Neuronal stem cell (in vitro differentiated cells): Measurements from ENCODE around the gene KMT2C.
A peak's percentile ranks its signal among the peaks of the same experiment; 100 is the strongest.
"Not testable (repeated sequence)": the region's sequence is repeated elsewhere in the genome, so short reads cannot be mapped to it uniquely, and the experiment has no call there.

Experiments
- DNase-seq: peaks from one replicate; pipeline ENCODE4 v3.0.0-alpha.2; 2013; ENCODE audit warnings: low spot score
- H2AFZ ChIP-seq: one replicate; pipeline ENCODE4 v1.6.1; 2013; ENCODE audit warnings: mild to moderate bottlenecking, low read length, inconsistent platforms
- H2AK5ac ChIP-seq: 2 replicates; pipeline ENCODE4 v1.6.1; 2013; ENCODE audit warnings: low read depth, mild to moderate bottlenecking, inconsistent platforms, low read length, moderate library complexity, mixed read lengths
- H2BK120ac ChIP-seq: 2 replicates; pipeline ENCODE4 v1.6.1; 2013; ENCODE audit warnings: low read depth, mild to moderate bottlenecking, inconsistent platforms, low read length, moderate library complexity, mixed read lengths
- H2BK12ac ChIP-seq: one replicate; pipeline ENCODE4 v1.6.1; 2013; ENCODE audit warnings: low read length, inconsistent platforms
- H2BK15ac ChIP-seq: 2 replicates; pipeline ENCODE4 v1.6.1; 2013; ENCODE audit warnings: mild to moderate bottlenecking, low read length, inconsistent platforms, mixed read lengths
- H2BK5ac ChIP-seq: one replicate; pipeline ENCODE4 v1.6.1; 2013; ENCODE audit warnings: inconsistent platforms, mild to moderate bottlenecking, low read length, moderate library complexity
- H3K14ac ChIP-seq: one replicate; pipeline ENCODE4 v1.6.1; 2013; ENCODE audit warnings: low read length, inconsistent platforms
- H3K18ac ChIP-seq: 2 replicates; pipeline ENCODE4 v1.6.1; 2013; ENCODE audit warnings: low read length, inconsistent platforms
- H3K23ac ChIP-seq: 2 replicates; pipeline ENCODE4 v1.6.1; 2013; ENCODE audit warnings: low read depth, mild to moderate bottlenecking, mixed read lengths, low read length, inconsistent platforms; ENCODE audit not compliant: poor library complexity
- H3K27ac ChIP-seq: replicated peaks from 3 replicates; pipeline ENCODE4 v1.5.1; 2013; ENCODE audit warnings: low read length, inconsistent platforms
- H3K27me3 ChIP-seq, 3 experiments: 2 replicates each; pipeline ENCODE4 v1.6.1; 2013; ENCODE audit warnings: low read length in 3 of 3, mild to moderate bottlenecking in 2 of 3, inconsistent platforms in 1 of 3, low read depth in 1 of 3, mixed read lengths in 1 of 3, moderate library complexity in 1 of 3; ENCODE audit not compliant: control insufficient read depth in 3 of 3, insufficient read depth in 3 of 3
- H3K36me3 ChIP-seq, 2 donors: replicated peaks in 1 of 2; 2 replicates each; pipeline ENCODE4 v1.6.1; 2013; ENCODE audit warnings: low read length in 2 of 2; ENCODE audit not compliant: control insufficient read depth in 2 of 2, insufficient read depth in 2 of 2
- H3K4ac ChIP-seq: 2 replicates; pipeline ENCODE4 v1.6.1; 2013; ENCODE audit warnings: inconsistent platforms, mild to moderate bottlenecking, low read length, moderate library complexity
- H3K4me1 ChIP-seq, 2 donors: 1 replicate in 1 of 2; 2 replicates in 1 of 2; pipeline ENCODE4 v1.6.1; 2013; ENCODE audit warnings: low read length in 2 of 2, low read depth in 1 of 2; ENCODE audit not compliant: control insufficient read depth in 2 of 2, insufficient read depth in 1 of 2
- H3K4me2 ChIP-seq: one replicate; pipeline ENCODE4 v1.6.1; 2013; ENCODE audit warnings: mild to moderate bottlenecking, low read length, inconsistent platforms; ENCODE audit not compliant: insufficient read depth, poor library complexity, severe bottlenecking
- H3K4me3 ChIP-seq, 2 donors: 2 replicates each; pipeline ENCODE4 v1.5.1; 2013; ENCODE audit warnings: low read length in 2 of 2, mild to moderate bottlenecking in 2 of 2, inconsistent platforms in 1 of 2, moderate library complexity in 1 of 2
- H3K79me1 ChIP-seq: one replicate; pipeline ENCODE4 v1.6.1; 2013; ENCODE audit warnings: low read depth, mild to moderate bottlenecking, inconsistent platforms, low read length, moderate library complexity
- H3K9ac ChIP-seq: one replicate; pipeline ENCODE4 v1.6.1; 2013; ENCODE audit warnings: mild to moderate bottlenecking, low read depth, low read length, inconsistent platforms; ENCODE audit not compliant: poor library complexity
- H3K9me3 ChIP-seq, 2 donors: replicated peaks in 1 of 2; 2 replicates each; pipeline versions ENCODE3 to v1.6.1; 2013; ENCODE audit warnings: low read length in 2 of 2, mild to moderate bottlenecking in 2 of 2, inconsistent platforms in 1 of 2, low read depth in 1 of 2, mixed read lengths in 1 of 2, moderate library complexity in 1 of 2; ENCODE audit not compliant: control insufficient read depth in 2 of 2, insufficient read depth in 1 of 2
- H4K8ac ChIP-seq: one replicate; pipeline ENCODE4 v1.6.1; 2013; ENCODE audit warnings: low read depth, mild to moderate bottlenecking, inconsistent platforms, low read length, moderate library complexity
- H4K91ac ChIP-seq: one replicate; pipeline ENCODE4 v1.6.1; 2013; ENCODE audit warnings: low read length, low read depth, mild to moderate bottlenecking, inconsistent platforms; ENCODE audit not compliant: poor library complexity
- WGBS, 2 donors: extraction: QIAGEN DNeasy Blood & Tissue Kit; methylation state at CpG; one replicate each; pipeline ENCODE4 v1.1.7; 2013; ENCODE audit warnings: missing lambda C conversion rate in 2 of 2, mixed read lengths in 1 of 2; ENCODE audit not compliant: insufficient read length in 2 of 2, insufficient replicate concordance in 1 of 2; ENCODE audit errors: extremely low coverage in 2 of 2; 5-methylcytosine and 5-hydroxymethylcytosine counted together

Gene KMT2C

GRCh38 chr7:152470251-152471022 is 34.6 kb upstream of the KMT2C start:
- not testable (repeated sequence) for H2BK120ac ChIP-seq, H3K4me3 ChIP-seq, DNase-seq, H3K27ac ChIP-seq, H3K23ac ChIP-seq, H3K14ac ChIP-seq, H4K91ac ChIP-seq, H3K79me1 ChIP-seq, H2BK15ac ChIP-seq, H3K4me1 ChIP-seq, H3K9ac ChIP-seq, H4K8ac ChIP-seq, H3K4ac ChIP-seq, H3K4me2 ChIP-seq, H3K9me3 ChIP-seq, H2AK5ac ChIP-seq, H2BK12ac ChIP-seq, H2BK5ac ChIP-seq, H3K36me3 ChIP-seq, H2AFZ ChIP-seq, H3K27me3 ChIP-seq, H3K18ac ChIP-seq
- WGBS, 2 donors: no CpG with 5 or more reads among the region's 7 CpGs

DNA sequence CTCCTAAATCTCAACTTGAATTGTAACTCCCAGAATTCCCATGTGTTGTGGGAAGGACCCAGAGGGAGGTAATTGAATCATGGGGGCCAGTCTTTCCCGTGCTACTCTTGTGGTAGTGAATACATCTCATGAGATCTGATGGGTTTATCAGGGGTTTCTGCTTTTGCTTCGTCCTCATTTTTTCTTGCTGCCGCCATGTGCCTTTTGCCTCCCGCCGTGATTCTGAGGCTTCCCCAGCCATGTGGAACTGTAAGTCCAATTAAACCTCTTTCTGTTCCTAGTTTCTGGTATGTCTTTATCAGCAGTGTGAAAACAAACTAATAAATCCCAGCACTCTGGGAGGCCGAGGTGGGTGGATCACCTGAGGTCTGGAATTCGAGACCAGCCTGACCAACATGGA is 33.8 kb upstream of the KMT2C start:
- H2AFZ ChIP-seq, H2BK15ac ChIP-seq, H3K27ac ChIP-seq, H3K36me3 ChIP-seq, H3K27me3 ChIP-seq, H3K14ac ChIP-seq, H3K4me3 ChIP-seq, H3K9ac ChIP-seq, H3K23ac ChIP-seq, H3K79me1 ChIP-seq, H2AK5ac ChIP-seq, H3K4me2 ChIP-seq, H2BK12ac ChIP-seq, H2BK120ac ChIP-seq, H2BK5ac ChIP-seq, H3K4me1 ChIP-seq, H4K91ac ChIP-seq, DNase-seq, H3K9me3 ChIP-seq, H4K8ac ChIP-seq, H3K18ac ChIP-seq, H3K4ac ChIP-seq: not testable (repeated sequence)
- whole genome bisulfite sequencing, 2 donors: no CpG with 5 or more reads among the region's 7 CpGs

GRCh38 chr7:152467225-152467624 is 31.4 kb upstream of the KMT2C start:
- H3K4ac ChIP-seq: no peak overlapping the region
- no peak overlapping the region for H2BK15ac ChIP-seq
- no peak overlapping the region for H3K4me2 ChIP-seq
- H3K4me3 ChIP-seq: no peak overlapping the region
- no peak overlapping the region for H3K18ac ChIP-seq
- peaks cover 2 to 7% of the 10 kb centered on the region in 2 donors for H3K9me3 ChIP-seq
- H4K91ac ChIP-seq: no peak overlapping the region
- H2BK12ac ChIP-seq: no peak overlapping the region
- no CpG with 5 or more reads among the region's 9 CpGs for WGBS, 2 donors
- H3K14ac ChIP-seq: no peak overlapping the region
- H3K23ac ChIP-seq: no peak overlapping the region
- no peaks in the 10 kb centered on the region for H3K27me3 ChIP-seq
- H2BK5ac ChIP-seq: no peak overlapping the region
- no peak overlapping the region for H2AK5ac ChIP-seq
- no peak overlapping the region for H2BK120ac ChIP-seq
- no peak overlapping the region for H2AFZ ChIP-seq
- no peak overlapping the region for H3K27ac ChIP-seq
- DNase-seq: no peak
- no peak overlapping the region for H4K8ac ChIP-seq
- no peak overlapping the region for H3K9ac ChIP-seq
- H3K79me1 ChIP-seq: peaks cover 5% of the 10 kb centered on the region
- no peaks in the 10 kb centered on the region for H3K4me1 ChIP-seq
- H3K36me3 ChIP-seq: no peaks in the 10 kb centered on the region

- H2AK5ac ChIP-seq: no peak overlapping the region
- peak overlapping the region; percentile 99 for H2AFZ ChIP-seq
- peak overlapping the region; percentile 92 to 95 for H3K4me3 ChIP-seq
- H3K27ac ChIP-seq: no peak overlapping the region
- peaks cover 0 to under 1% of the 10 kb centered on the region in 2 donors for H3K4me1 ChIP-seq
- peak overlapping the region; percentile 80 for H3K4me2 ChIP-seq
- H3K27me3 ChIP-seq: no peaks in the 10 kb centered on the region
- H3K18ac ChIP-seq: no peak overlapping the region
- no peak overlapping the region for H4K91ac ChIP-seq
- DNase-seq: no peak
- H3K9ac ChIP-seq: no peak overlapping the region
- H3K79me1 ChIP-seq: peaks cover 5% of the 10 kb centered on the region
- no peak overlapping the region for H3K4ac ChIP-seq
- no peak overlapping the region for H2BK5ac ChIP-seq
- no CpG with 5 or more reads among the region's 4 CpGs for WGBS, 2 donors
- H4K8ac ChIP-seq: no peak overlapping the region
- no peak overlapping the region for H3K14ac ChIP-seq
- peaks cover 0 to 2% of the 10 kb centered on the region in 2 donors for H3K9me3 ChIP-seq
- H2BK12ac ChIP-seq: no peak overlapping the region
- H2BK15ac ChIP-seq: no peak overlapping the region
- H2BK120ac ChIP-seq: no peak overlapping the region
- H3K23ac ChIP-seq: no peak overlapping the region
- H3K36me3 ChIP-seq: no peaks in the 10 kb centered on the region
Measured at GRCh38 chr7:152465119-152465387, 29.2 kb upstream of the KMT2C start.
